HG02642 (cell line): Measurements from ENCODE around the gene DNAJC5G.
"Not testable (repeated sequence)": the region's sequence is repeated elsewhere in the genome, so short reads cannot be mapped to it uniquely, and the experiment has no call there.

Experiments used
- ATAC-seq: cut with Tn5 transposase; IDR thresholded peaks from one replicate; pipeline ENCODE4 v1.9.1; 2021; ENCODE audit warnings: mild to moderate bottlenecking; ENCODE audit not compliant: unreplicated experiment, poor library complexity

The DNAJC5G gene

GRCh38 chr2:27306136-27306535 is 30.9 kb downstream of the DNAJC5G start:
- no peak for ATAC-seq

- ATAC-seq: no peak
These were observed 31.5 kb downstream of the DNAJC5G start for GRCh38 chr2:27306573-27307286.

GRCh38 chr2:27307287-27307544 is 32.0 kb downstream of the DNAJC5G start:
- ATAC-seq: no peak

DNA sequence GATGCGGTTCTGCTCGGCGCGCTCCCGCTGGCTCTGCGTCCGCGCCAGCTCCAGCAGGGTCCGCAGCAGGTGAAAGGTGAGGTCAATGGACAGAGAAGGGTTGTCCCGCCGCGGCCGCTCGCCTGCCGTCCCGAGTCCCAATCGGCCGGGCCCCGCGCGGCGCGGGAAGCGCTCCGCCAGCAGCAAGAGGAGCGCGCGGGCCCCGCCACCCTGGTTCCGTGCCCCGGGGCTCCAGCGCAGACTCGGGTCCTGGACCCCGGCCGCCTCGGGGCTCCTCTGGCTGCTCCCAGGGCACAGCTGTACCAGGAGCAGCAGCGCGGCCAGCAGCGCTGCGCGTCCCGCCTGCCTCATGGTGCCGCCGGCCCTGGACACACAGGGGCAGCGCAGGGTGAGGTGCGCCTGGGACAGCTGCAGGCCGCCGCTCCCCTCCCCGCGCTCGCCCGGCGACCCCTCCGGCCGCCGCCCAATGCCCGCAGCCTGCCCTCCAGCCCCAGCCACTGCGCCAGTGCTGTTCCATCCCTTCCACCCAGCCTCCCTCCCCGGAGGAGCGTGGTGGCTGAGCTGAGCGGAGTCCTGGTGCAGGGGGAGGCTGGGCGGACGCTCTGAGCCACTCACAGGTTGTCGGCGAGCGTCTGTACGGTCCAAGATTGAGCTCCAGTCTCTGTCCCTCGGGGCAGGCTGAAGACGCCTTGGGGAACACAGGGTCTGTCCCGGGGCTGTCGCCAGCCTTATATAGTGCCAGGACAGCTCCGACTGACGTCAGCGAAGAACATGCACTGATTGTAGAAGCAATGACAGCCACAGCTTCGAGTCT is 32.5 kb downstream of the DNAJC5G start:
- no peak for ATAC-seq

- no peak for ATAC-seq
These were observed 33.2 kb downstream of the DNAJC5G start, which contains the start of gene UCN for GRCh38 chr2:27308359-27308881. UCN (minus strand) TSS chr2:27308445; CDS start chr2:27307895, 550 bp downstream.

DNA sequence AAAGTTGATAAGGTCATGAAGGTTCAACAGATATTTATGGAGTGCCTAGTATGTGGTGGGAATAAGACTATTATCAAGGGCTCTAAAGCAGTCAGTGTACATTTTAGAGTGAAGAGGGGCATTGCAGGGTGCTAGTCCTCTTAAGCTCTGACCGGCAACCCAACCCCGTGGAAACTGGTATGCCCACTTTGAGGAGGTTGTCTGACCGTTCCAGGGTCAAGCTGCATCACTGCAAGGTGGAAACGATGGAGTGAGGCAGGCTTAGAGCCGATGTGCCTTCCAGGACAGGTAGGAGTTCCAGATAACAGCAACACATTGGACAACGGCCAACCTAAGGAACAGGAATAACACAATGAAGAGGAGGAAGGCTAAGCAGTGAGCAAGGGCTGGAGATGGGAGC is 34.4 kb downstream of the DNAJC5G start:
- no peak for ATAC-seq

DNA sequence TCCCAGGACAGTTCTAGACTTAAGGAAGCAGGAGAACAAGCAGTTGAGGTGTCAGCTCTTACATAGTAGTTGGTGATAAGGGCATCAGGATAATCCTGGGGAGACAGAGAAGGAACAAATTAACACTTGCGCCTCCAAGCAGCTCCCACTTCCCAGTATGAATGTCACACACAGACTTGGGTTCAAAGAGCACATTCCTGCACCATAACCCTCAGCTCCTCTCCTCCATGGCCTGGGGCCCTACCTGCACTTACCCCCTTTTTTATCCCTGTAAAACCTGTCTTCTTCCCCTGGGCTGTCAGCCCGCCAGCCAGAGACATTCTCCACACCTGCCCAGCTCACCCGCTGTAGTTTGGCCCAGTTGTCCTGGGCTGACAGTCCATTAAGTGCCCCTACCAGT is 36.9 kb downstream of the DNAJC5G start:
- no peak for ATAC-seq

DNA sequence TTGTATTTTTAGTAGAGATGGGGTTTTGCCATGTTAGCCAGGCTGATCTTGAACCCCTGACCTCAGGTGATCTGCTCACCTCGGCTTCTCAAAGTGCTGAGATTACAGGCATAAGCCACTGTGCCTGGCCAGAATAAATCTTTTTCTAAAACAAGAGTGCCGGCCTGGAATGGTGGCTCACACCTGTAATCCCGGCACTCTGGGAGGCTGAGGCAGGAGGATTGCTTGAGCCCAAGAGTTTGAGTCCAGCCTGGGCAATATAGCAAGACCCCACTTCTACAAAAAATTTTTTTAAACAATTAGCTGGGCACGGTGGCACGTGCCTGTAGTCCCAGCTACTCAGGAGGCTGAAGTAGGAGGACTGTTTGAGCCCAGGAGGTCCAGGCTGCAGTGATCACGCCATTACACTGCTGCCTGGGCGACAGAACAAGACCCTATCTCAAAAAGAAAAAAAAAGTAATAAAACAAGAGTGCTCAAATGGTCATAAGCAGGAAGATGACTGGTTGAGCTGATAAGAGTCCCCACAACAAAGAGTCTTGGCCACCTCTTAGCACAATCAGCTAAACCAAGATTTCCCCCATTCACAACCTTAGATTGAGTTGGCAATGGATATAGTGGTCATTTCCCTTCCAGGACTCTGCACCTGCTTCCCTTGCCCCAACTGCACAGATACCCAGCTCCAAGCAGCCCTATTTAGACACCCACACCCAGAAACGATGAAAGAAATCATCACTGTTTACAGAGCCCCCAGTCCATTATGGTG is 38.8 kb downstream of the DNAJC5G start:
- ATAC-seq: no peak

DNA sequence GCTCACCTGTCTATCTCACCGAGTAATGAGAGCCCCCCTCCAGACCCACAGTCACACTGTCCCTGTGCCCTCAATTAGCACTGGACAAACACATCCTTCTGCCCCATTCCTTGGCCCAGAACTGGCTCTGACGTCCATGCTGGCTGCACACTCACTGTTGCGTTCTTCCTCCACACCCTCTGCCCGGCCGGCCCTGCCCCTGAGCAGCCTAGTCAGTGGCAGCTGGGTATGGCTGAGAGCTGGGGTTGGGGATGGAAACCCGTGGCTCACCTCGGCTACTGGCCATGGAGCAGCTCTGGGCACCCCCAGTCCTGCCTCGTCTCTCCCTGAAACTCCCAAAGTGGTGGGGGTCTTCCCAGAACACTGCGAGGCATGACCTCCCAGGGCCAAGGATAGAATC is 39.5 kb downstream of the DNAJC5G start:
- no peak for ATAC-seq

- ATAC-seq: no peak
These were observed 39.9 kb downstream of the DNAJC5G start for GRCh38 chr2:27315122-27315521.

DNA sequence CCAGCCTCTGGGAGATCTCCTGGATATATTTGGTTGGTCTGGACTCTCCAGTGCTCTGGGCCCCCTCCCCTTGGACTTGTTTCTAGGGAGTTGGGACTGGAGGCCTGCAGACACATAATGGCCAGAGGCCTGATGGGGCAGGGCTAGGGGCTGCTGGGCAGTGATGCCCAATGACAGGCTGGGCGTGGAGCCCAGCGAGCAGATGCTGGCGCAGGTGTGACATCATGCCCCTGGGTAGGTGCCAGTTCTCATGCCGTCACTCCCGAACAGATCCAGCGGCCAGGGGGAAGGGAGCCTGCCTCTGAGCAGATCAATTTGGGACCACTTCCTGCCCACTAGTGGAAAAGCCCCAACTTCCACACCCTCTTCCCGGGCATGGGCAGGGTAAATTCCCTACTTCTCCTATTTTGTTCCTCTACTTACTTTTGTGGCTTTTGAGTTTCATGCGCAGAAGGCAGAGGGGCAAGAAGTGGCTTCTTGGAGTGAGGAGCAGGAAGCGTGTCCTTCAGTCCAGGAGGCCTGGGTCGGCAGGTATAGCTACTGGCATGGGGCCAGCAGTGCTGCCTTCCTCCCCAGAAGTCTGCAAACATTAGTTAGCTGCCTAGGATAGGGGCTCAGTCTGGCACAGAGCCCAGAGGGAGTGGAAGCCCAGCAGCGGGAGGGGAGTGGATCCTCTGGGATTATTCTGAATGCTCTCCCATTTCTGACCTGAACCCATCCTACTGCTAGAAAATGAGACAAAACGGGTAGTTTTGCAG is 41.6 kb downstream of the DNAJC5G start:
- ATAC-seq: no peak

- not testable (repeated sequence) for ATAC-seq
These were observed 44.6 kb downstream of the DNAJC5G start for GRCh38 chr2:27319839-27320238.

GRCh38 chr2:27320958-27321543 is 45.8 kb downstream of the DNAJC5G start:
- no peak for ATAC-seq

GRCh38 chr2:27322301-27322765 is 47.1 kb downstream of the DNAJC5G start:
- peak; percentile 18 for ATAC-seq

DNA sequence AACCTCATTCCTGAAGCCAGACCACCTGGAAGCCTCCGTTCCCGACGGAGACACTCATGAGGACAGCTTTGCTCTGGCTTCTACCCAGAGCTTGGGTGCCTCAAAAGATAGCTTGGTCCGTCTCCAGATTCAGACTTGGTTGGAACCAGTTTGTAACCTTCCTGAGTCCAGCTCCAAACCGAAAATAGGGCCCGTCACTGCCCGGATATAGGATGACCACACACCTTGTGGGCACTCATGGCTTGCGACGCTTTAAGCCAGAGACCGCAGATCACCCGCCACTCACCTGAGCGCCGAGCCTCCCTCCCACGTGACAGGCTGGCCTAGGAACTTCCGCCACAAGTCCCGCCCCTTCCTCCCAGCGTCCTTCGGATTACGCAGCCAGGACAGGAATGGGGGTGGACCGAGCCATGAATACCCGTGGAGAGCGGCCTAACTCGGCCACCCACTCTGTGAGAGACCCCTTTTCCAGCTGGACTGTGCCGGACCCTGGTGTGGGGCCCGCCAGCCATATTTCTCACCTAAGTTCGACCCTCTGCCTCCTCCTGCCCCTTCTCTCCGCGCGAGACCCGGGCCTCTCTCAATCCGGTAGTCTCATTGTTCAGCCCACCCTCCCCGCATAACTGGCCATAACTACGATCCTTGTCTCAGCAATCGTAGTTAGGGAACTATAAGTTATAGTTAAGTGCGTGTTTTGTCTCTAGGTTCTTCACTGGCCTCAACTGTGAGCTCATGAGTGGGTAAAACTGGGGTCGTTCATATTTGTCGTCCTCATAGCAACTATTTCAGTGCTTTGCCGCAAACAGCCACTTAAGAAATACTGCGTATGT is 47.7 kb downstream of the DNAJC5G start, which contains the start of gene MPV17:
MPV17 (minus strand) TSS at position 332 of the 830 bp plus-strand sequence. CDS start 580 bp downstream, outside the sequence.
- peak; percentile 92 for ATAC-seq

DNA sequence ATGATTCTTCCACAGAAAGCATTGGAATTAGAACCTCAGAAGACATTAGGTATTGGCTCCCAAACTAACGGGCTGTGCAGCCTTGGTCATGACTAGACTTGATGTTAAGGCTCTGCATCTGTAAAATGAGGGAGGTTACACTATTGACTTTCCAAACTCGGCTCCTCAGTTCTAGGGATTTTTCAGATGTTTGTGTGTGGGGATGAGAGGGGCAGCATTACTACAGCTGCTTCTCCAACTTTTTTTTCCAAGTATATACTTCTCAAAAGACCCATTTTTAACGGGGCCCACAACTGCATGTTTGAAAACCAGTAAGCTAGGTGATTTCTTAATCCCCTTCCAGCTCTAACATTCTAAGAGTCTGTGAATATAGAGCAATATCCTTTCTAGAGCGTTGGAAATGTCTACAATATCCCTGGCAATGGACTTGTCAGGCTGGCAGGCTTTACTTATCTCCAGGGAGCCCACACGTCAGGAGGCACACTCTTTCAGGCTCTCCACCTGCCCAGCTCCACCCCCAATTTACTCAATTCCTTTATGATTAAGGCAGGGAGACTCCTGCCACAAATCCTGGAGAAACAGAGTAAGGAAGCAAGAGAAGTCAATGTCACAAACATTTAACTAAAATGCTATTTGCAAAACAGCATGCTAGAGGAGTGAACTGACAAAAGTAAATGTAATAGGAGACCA is 48.5 kb downstream of the DNAJC5G start:
- ATAC-seq: no peak

- no peak for ATAC-seq
These were observed 49.5 kb downstream of the DNAJC5G start for GRCh38 chr2:27324720-27325119.
